GM06990 (cell line): Measurements from ENCODE around the gene ITPRID2.

Source experiments
- DNase-seq: peaks from one replicate; pipeline ENCODE4 v3.0.0-alpha.2; 2011; ENCODE audit not compliant: insufficient read length; ENCODE audit errors: extremely low read depth
- H3K27me3 ChIP-seq: replicated peaks from 2 replicates; pipeline ENCODE4 v1.6.0; 2011; ENCODE audit warnings: low read length; ENCODE audit not compliant: control insufficient read depth, insufficient read depth
- H3K36me3 ChIP-seq: 2 replicates; pipeline ENCODE4 v1.5.1; 2011; ENCODE audit warnings: low read length; ENCODE audit not compliant: control insufficient read depth, insufficient read depth
- H3K4me3 ChIP-seq: replicated peaks from 2 replicates; pipeline ENCODE4 v1.5.1; 2011; ENCODE audit warnings: low read depth, mild to moderate bottlenecking, control low read depth, low read length
- CTCF ChIP-seq: IDR thresholded peaks from 2 replicates; pipeline ENCODE4 v1.5.1; 2011; ENCODE audit warnings: low read length, control low read depth, mild to moderate bottlenecking, inconsistent platforms; ENCODE audit not compliant: insufficient read depth, poor library complexity, severe bottlenecking

ITPRID2 gene

GRCh38 chr2:181962142-181962541 lies 70.6 kb downstream of the ITPRID2 start:
- no peak for DNase-seq
- Histone ChIP-seq H3K4me3 (no peak overlapping the region), H3K27me3 (no peaks in the 10 kb centered on the region), H3K36me3 (no peaks in the 10 kb centered on the region)
- TF ChIP-seq CTCF: no peak

- Histone ChIP-seq H3K4me3 (no peak overlapping the region), H3K36me3 (no peaks in the 10 kb centered on the region), H3K27me3 (no peaks in the 10 kb centered on the region)
- peak; percentile 25 for TF ChIP-seq CTCF
- DNase-seq: no peak
Observed at GRCh38 chr2:181970160-181970794, 78.7 kb downstream of the ITPRID2 start.

GRCh38 chr2:181971032-181971431 lies 79.5 kb downstream of the ITPRID2 start:
- H3K27me3 ChIP-seq: no peaks in the 10 kb centered on the region
- no peak for TF ChIP-seq CTCF
- no peaks in the 10 kb centered on the region for H3K36me3 ChIP-seq

GRCh38 chr2:181972431-181973170 lies 81.1 kb downstream of the ITPRID2 start:
- Histone ChIP-seq H3K4me3 (no peak overlapping the region), H3K36me3 (no peaks in the 10 kb centered on the region), H3K27me3 (no peaks in the 10 kb centered on the region)
- no peak for DNase-seq
- TF ChIP-seq CTCF: no peak

More at GRCh38 chr2:181971032-181971431, 79.5 kb downstream of the ITPRID2 start:
- no peak for DNase-seq
- no peak overlapping the region for H3K4me3 ChIP-seq

GRCh38 chr2:181973171-181973783 lies 81.7 kb downstream of the ITPRID2 start:
- no peak for TF ChIP-seq CTCF
- H3K27me3 ChIP-seq: no peaks in the 10 kb centered on the region
- no peaks in the 10 kb centered on the region for H3K36me3 ChIP-seq
- H3K4me3 ChIP-seq: no peak overlapping the region
- no peak for DNase-seq
